Limb (tissue), 2 donors: Measurements from ENCODE around the gene MRPL38.
"Not testable (repeated sequence)": the region's sequence is repeated elsewhere in the genome, so short reads cannot be mapped to it uniquely, and the experiment has no call there.

Experiments used
- DNase-seq, 2 donors: peaks; one replicate each; pipeline ENCODE4 v3.0.0-alpha.2; 2016; ENCODE audit errors: extremely low spot score in 2 of 2

The MRPL38 gene

GRCh38 chr17:75897160-75898019 lies 7.3 kb downstream of the MRPL38 start:
- DNase-seq = peak in 1 of 2 donors; percentile 26

- peak; percentile 76 to 87 for DNase-seq
Observed at GRCh38 chr17:75896415-75897159, 8.1 kb downstream of the MRPL38 start, which contains the start of gene TRIM65. Gene TRIM65 (minus strand): TSS chr17:75896951. CDS start chr17:75896937, 14 bp downstream.

- peak in 1 of 2 donors; percentile 34 for DNase-seq
Observed at GRCh38 chr17:75895370-75896155, 9.1 kb downstream of the MRPL38 start.

GRCh38 chr17:75894049-75894733 lies 10.5 kb downstream of the MRPL38 start:
- peak in 1 of 2 donors; percentile 31 for DNase-seq

- DNase-seq = peak in 1 of 2 donors; percentile 34
Observed at GRCh38 chr17:75893305-75894048, 11.2 kb downstream of the MRPL38 start.

GRCh38 chr17:75892556-75893224 lies 12.0 kb downstream of the MRPL38 start:
- peak in 1 of 2 donors; percentile 24 for DNase-seq

GRCh38 chr17:75891605-75892555 lies 12.8 kb downstream of the MRPL38 start:
- DNase-seq = no peak

- DNase-seq = no peak
Observed at GRCh38 chr17:75891022-75891604, 13.6 kb downstream of the MRPL38 start.

GRCh38 chr17:75889454-75889853 lies 15.2 kb downstream of the MRPL38 start:
- DNase-seq = no peak

- DNase-seq = no peak
Observed at GRCh38 chr17:75888484-75888883, 16.2 kb downstream of the MRPL38 start.

GRCh38 chr17:75885860-75886259 lies 18.8 kb downstream of the MRPL38 start:
- not testable (repeated sequence) for DNase-seq

- DNase-seq = no peak
Observed at GRCh38 chr17:75885431-75885830, 19.3 kb downstream of the MRPL38 start.

GRCh38 chr17:75881678-75882454 lies 22.8 kb downstream of the MRPL38 start:
- no peak for DNase-seq

GRCh38 chr17:75880266-75880665 lies 24.4 kb downstream of the MRPL38 start:
- no peak for DNase-seq

GRCh38 chr17:75878174-75878998 lies 26.3 kb downstream of the MRPL38 start, which contains the start of gene TRIM47:
Gene TRIM47 (minus strand): TSS chr17:75878581. CDS start chr17:75878548, 33 bp downstream.
- DNase-seq = peak; percentile 39 to 72

GRCh38 chr17:75877752-75878173 lies 26.9 kb downstream of the MRPL38 start:
- DNase-seq = peak; percentile 56 to 85
